Hepatic stellate cell (primary cell): ENCODE results near the gene AKIRIN2.

Experiments used
- DNase-seq: peaks from one replicate; pipeline ENCODE4 v3.0.0; 2011; ENCODE audit warnings: low spot score

Gene AKIRIN2

DNA sequence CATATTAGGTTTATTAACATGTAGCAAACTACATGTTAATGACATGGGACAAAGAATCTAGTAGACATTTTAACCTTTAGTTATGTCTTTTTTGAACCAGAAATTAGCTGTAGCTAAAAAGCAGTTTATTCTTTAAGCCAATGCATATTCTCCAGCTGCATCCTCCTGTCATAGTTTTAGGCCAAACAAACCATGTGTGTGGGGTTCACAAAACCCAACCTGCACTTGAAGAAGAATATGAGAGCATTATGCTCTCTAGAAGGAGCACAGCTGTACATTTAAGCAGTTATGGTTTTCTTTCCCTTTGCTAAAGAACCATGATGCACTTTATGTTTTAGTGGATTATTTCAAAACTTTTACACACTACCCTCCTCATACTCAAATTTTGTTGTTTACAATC, 46.2 kb downstream of the AKIRIN2 start:
- DNase-seq = no peak

DNA sequence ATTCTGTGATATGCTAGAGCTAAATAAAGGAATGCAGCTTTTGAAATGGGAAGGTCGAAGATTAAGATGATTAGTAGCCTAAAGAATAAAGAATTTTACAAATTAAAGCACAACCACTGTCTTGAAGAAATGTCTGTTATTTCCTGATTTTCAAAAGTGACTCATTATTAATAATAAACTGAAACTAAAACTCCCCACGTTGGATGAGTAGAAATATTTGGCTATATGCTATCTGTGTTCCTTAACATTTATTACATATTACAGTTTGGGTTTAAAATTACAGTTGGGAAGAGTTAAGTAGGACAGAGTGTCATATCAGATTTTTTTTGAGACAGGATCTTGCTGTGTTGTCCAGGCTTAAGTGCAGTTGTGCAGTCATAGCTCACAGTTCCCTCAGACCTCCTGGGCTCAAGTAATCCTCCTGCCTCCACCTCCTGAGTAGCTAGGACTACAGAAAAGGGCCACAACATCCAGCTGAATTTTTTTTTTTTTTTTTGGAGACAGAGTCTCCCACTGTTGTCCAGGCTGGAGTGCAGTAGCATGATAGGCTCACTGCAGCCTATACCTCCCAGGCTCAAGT, 47.1 kb downstream of the AKIRIN2 start:
- no peak for DNase-seq

- no peak for DNase-seq
These were observed 47.9 kb downstream of the AKIRIN2 start for GRCh38 chr6:87654122-87654521.

- DNase-seq = no peak
These were observed 48.7 kb downstream of the AKIRIN2 start for GRCh38 chr6:87653074-87653962.

- no peak for DNase-seq
These were observed 57.0 kb downstream of the AKIRIN2 start for GRCh38 chr6:87645080-87645479.

DNA sequence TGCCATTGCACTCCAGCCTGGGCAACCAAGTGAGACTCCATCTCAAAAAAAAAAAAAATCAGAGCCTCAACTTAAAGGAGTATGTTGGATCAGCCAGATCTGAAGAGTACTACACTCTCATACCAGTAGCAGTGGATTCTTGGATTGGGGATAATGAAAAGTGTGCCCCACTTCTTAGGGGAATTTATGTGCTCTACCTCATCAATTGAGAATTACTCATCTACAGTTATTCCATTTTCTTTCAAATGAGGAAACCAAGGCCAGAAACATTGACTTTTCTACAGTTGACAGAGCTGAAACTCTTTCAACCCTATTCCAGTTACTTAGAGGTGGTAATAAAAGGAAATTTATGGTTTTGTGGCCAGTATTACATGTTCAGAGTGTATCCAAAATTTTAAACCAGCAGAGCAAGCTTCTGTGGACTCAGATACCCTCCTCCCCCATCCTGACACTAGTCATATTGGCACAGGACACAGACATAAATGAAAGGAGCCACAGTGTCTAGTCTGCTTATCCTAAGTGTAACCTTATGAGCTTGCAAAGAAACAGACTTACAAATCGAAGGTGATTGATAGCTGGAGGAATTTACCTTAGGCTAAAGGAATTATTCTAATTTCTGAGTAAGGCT, 60.9 kb downstream of the AKIRIN2 start:
- DNase-seq = no peak

DNA sequence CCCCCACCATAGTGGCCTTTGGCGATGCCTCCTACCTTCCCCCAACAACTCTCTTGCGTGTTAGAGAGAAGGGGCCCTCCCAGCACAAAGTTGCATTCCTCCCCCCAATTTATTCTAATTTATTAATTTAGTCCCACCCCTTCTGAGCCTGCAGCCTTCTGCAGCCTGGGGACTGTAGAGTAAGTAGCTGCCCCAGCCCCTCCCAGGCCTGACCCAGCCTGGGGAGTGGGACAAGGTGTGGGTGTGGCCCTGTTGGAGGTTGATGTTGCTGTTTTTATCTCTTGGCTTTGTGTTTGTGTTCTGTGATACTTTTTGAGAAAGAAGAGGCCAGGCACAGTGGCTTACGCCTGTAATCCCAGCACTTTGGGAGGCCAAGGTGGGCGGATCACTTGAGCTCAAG, 62.7 kb downstream of the AKIRIN2 start:
- no peak for DNase-seq

DNA sequence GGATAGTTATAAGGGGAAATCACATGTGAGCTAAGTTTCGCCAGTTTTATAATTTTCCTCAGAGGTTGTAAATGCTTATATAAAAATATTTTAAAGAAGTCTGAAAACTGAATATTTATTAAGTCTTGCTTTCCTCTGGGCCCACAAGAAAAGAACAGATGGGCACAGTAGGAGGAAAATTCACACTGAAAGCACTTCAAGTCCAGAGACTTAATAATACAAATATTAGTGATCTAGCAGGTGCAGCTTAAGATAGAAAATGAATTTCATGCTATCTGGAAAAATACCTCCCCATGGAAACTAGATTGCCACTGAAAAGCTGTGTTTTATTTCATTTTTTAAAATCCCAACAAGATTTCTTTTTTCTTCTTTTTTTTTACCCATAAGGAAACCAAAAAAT, 64.9 kb downstream of the AKIRIN2 start:
- DNase-seq = no peak

GRCh38 chr6:87636315-87636714, 65.7 kb downstream of the AKIRIN2 start:
- no peak for DNase-seq

- DNase-seq = no peak
These were observed 68.2 kb downstream of the AKIRIN2 start for GRCh38 chr6:87633851-87634250.

- DNase-seq = no peak
These were observed 71.3 kb downstream of the AKIRIN2 start for GRCh38 chr6:87630746-87631145.

GRCh38 chr6:87628881-87629280, 73.2 kb downstream of the AKIRIN2 start:
- no peak for DNase-seq

DNA sequence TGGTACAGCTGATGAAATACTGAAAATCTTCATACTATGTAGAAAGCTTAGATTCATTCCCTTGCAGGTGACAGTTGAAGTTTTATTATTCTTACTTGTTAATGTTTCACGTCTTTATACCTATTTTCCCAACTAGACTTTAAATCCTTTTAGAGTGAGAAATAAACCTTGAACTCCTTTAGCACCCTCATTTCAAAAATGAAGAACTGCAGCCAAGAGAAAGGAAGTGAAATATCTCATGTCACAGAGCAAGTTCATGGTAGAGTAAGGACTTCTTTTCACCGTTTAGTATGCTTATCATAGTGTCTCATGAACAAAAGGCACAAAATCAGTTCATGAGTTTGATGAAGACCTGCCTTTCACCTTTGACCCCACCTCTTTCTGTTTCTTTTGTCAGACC, 73.6 kb downstream of the AKIRIN2 start:
- no peak for DNase-seq
